Fibroblast of lung (primary cell): ENCODE measurements around the gene KCNJ9. TPM values are rescaled to one million over a fixed set of nuclear protein-coding genes. Genes with fewer than 3 reads are reported as not detected.

Experiments
- DNase-seq, 2 donors: peaks; one replicate each; pipeline versions ENCODE4 v3.0.0 to v3.0.0-alpha.2; 2010; ENCODE audit warnings: low read depth in 2 of 2
- H2AFZ ChIP-seq: 2 replicates; pipeline ENCODE4 v1.5.1; 2012; ENCODE audit warnings: low read length, control low read depth, inconsistent platforms
- H3K27ac ChIP-seq: 2 replicates; pipeline ENCODE4 v1.5.1; 2011; ENCODE audit warnings: low read length, control low read depth; ENCODE audit not compliant: insufficient read depth
- H3K27me3 ChIP-seq: 2 replicates; pipeline ENCODE4 v1.5.1; 2011; ENCODE audit warnings: mild to moderate bottlenecking, low read length; ENCODE audit not compliant: control insufficient read depth, insufficient read depth
- H3K36me3 ChIP-seq: 2 replicates; pipeline ENCODE4 v1.5.1; 2011; ENCODE audit warnings: low read length; ENCODE audit not compliant: control insufficient read depth, insufficient read depth
- H3K4me1 ChIP-seq: 2 replicates; pipeline ENCODE4 v1.5.1; 2011; ENCODE audit warnings: low read length; ENCODE audit not compliant: control insufficient read depth, insufficient read depth; ENCODE audit errors: extremely low read depth
- H3K4me2 ChIP-seq: 2 replicates; pipeline ENCODE4 v1.5.1; 2011; ENCODE audit warnings: low read length, control low read depth; ENCODE audit not compliant: insufficient read depth; ENCODE audit errors: extremely low read depth
- H3K4me3 ChIP-seq, 4 experiments: fragments of 200-600 bp in 1 of 4; sonication (generic) in 1 of 4; replicated peaks in 1 of 4; 2 replicates each; pipeline ENCODE4 v1.5.1; 2011 to 2016; ENCODE audit warnings: low read length in 4 of 4, low read depth in 3 of 4, mild to moderate bottlenecking in 3 of 4, control low read depth in 2 of 4, inconsistent platforms in 1 of 4, mixed read lengths in 1 of 4; ENCODE audit not compliant: insufficient read depth in 1 of 4; ENCODE audit errors: control extremely low read depth in 1 of 4
- H3K79me2 ChIP-seq: 2 replicates; pipeline ENCODE4 v1.5.1; 2012; ENCODE audit warnings: mild to moderate bottlenecking, low read length, inconsistent platforms; ENCODE audit not compliant: control insufficient read depth, insufficient read depth
- H3K9ac ChIP-seq: 2 replicates; pipeline ENCODE4 v1.5.1; 2011; ENCODE audit warnings: mild to moderate bottlenecking, low read length, control low read depth; ENCODE audit not compliant: insufficient read depth
- H3K9me3 ChIP-seq: 2 replicates; pipeline ENCODE4 v1.5.1; 2012; ENCODE audit warnings: low read depth, low read length; ENCODE audit not compliant: control insufficient read depth, insufficient read depth
- H4K20me1 ChIP-seq: 2 replicates; pipeline ENCODE4 v1.5.1; 2011; ENCODE audit warnings: low read length; ENCODE audit not compliant: control insufficient read depth, insufficient read depth; ENCODE audit errors: extremely low read depth
- CTCF ChIP-seq, 2 donors: IDR thresholded peaks in 1 of 2; conservative IDR thresholded peaks in 1 of 2; 1 replicate in 1 of 2; 2 replicates in 1 of 2; pipeline ENCODE4 v1.5.1; 2011 to 2012; ENCODE audit warnings: low read length in 2 of 2, control low read depth in 1 of 2, inconsistent platforms in 1 of 2, low read depth in 1 of 2, mild to moderate bottlenecking in 1 of 2
- EZH2 ChIP-seq: IDR thresholded peaks from 2 replicates; pipeline ENCODE4 v1.5.1; 2012; ENCODE audit warnings: low read length, control low read depth, mild to moderate bottlenecking; ENCODE audit errors: missing control alignments
- polyA plus RNA-seq, 2 donors: library from polyadenylated mRNA; depleted of rRNA in 1 of 2; stranded (reverse) in 1 of 2; unstranded in 1 of 2; fragments of >200 nt; gene quantifications; 2 replicates each; pipeline ENCODE4 v1.2.1, GENCODE V29; 2011 to 2012; ENCODE audit warnings: missing spikeins in 1 of 2
- total RNA-seq: library from RNA; depleted of rRNA; stranded (reverse); fragments of >200 nt; gene quantifications from 2 replicates; pipeline ENCODE4 v1.2.1, GENCODE V29; 2014

KCNJ9 gene
- total and polyA plus RNA-seq, 2 donors (not counting 1 experiment from before 2014, with no cell fraction given): under 0.01 TPM; not detected in 1

- Histone ChIP-seq H3K9ac (no peak overlapping the region), H3K4me3 (peak overlapping the region in 3 of 4 experiments; percentile 52 to 71 (median 64)), H3K79me2 (no peaks in the 10 kb centered on the region), H3K4me2 (peak overlapping the region; percentile 90), H3K36me3 (no peaks in the 10 kb centered on the region), H3K27me3 (peaks cover 2% of the 10 kb centered on the region), H2AFZ (no peak overlapping the region), H3K9me3 (no peaks in the 10 kb centered on the region), H3K27ac (no peak overlapping the region), H3K4me1 (peaks cover 7% of the 10 kb centered on the region), H4K20me1 (no peaks in the 10 kb centered on the region)
- TF ChIP-seq EZH2: no peak
- no peak for TF ChIP-seq CTCF (conservative IDR thresholded peaks at IDR 0.05 in 1 of 2, IDR thresholded peaks at IDR 0.05 in 1 of 2; ENCODE audit: low read depth in 1 of 2, low read length in 2 of 2)
- no peak for DNase-seq
These were observed 16.0 kb downstream of the KCNJ9 start for GRCh38 chr1:160097151-160097910.

GRCh38 chr1:160097911-160098851, 16.8 kb downstream of the KCNJ9 start, which contains the start of gene IGSF8:
Gene IGSF8, minus strand, starts transcription at chr1:160098619. Its CDS starts 147 bp downstream, at chr1:160098472.
- H3K9ac ChIP-seq: peak within 1 kb of the TSS; percentile 51
- peaks cover 7% of the 10 kb centered on the region for H3K4me1 ChIP-seq
- H3K9me3 ChIP-seq: no peaks in the 10 kb centered on the region
- peak within 1 kb of the TSS; percentile 93 for H2AFZ ChIP-seq
- peak within 1 kb of the TSS; percentile 58 to 73 (median 70) for H3K4me3 ChIP-seq
- TF ChIP-seq EZH2 (no peak), CTCF (conservative IDR thresholded peaks at IDR 0.05 in 1 of 2, IDR thresholded peaks at IDR 0.05 in 1 of 2; ENCODE audit: low read depth in 1 of 2, low read length in 2 of 2) (no peak)
- no peaks in the 10 kb centered on the region for H3K79me2 ChIP-seq
- H3K4me2 ChIP-seq: peak within 1 kb of the TSS; percentile 97
- peaks cover 2% of the 10 kb centered on the region for H3K27me3 ChIP-seq
- no peaks in the 10 kb centered on the region for H4K20me1 ChIP-seq
- peak within 1 kb of the TSS; percentile 34 for H3K27ac ChIP-seq
- DNase-seq: peak; percentile 73 to 80
- H3K36me3 ChIP-seq: no peaks in the 10 kb centered on the region
